ENCODE data around the gene CABCOCO1. TPM values are rescaled to one million over a fixed set of nuclear protein-coding genes. Genes with fewer than 3 reads are reported as not detected.

CABCOCO1 gene
- total and polyA plus RNA-seq, 9 of the 15 experiments (the other 6 are each of a cell fraction or from before 2014, with no cell fraction given), result 0.04 TPM; not detected in 8

DNA sequence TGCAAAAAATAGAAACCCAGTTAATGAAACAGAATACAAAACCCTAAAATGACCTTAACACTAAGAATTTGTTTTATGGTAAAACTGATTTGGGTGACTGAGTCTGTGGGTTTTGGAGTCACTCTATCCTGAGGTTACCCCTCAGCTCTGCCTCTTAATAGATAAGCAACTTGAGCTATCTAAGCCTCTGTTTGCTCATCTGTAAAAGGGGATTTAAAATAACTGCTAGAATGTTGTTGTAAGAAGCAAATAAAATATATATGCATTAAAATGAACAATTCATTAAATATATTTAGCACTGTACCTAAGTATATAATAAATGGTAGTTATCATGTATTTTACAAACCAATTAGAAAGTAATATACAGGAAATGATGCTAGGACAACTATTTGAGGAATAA lies 115.4 kb downstream of the CABCOCO1 start:
- CTCF ChIA-PET (ENCODE audit: low intra/inter-chr PET ratio), result no interaction called here
- BruUV-seq (replicated peaks), result no TSS peak
- H3K9me3 ChIP-seq (replicated peaks; ENCODE audit: control insufficient read depth, insufficient read depth, low read depth, low read length), result no peaks in the 10 kb centered on the region
- TF ChIP-seq SOX6 (IDR thresholded peaks at IDR 0.05), result no peak
- TF ChIP-seq HNRNPLL (IDR thresholded peaks at IDR 0.05; ENCODE audit: low read depth, low read length, poor library complexity, severe bottlenecking), result no peak
- peak; percentile 37; the same call in 1 of the 2 replicates for TF ChIP-seq NFIC (IDR thresholded peaks at IDR 0.05)
- TF ChIP-seq CBX5 (IDR thresholded peaks at IDR 0.05; ENCODE audit: borderline replicate concordance, low read depth), result no peak
- TF ChIP-seq, protein P1, sequence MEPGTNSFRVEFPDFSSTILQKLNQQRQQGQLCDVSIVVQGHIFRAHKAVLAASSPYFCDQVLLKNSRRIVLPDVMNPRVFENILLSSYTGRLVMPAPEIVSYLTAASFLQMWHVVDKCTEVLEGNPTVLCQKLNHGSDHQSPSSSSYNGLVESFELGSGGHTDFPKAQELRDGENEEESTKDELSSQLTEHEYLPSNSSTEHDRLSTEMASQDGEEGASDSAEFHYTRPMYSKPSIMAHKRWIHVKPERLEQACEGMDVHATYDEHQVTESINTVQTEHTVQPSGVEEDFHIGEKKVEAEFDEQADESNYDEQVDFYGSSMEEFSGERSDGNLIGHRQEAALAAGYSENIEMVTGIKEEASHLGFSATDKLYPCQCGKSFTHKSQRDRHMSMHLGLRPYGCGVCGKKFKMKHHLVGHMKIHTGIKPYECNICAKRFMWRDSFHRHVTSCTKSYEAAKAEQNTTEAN (CRISPR knock-in tag; IDR thresholded peaks at IDR 0.05), result no peak
- no peak for TF ChIP-seq ETV1 (tag; conservative IDR thresholded peaks at IDR 0.05; ENCODE audit: low read depth)
- no peak for TF ChIP-seq CTBP1 (IDR thresholded peaks at IDR 0.05; ENCODE audit: borderline replicate concordance)
- no peak for TF ChIP-seq HDAC6 (IDR thresholded peaks at IDR 0.05; ENCODE audit: low read depth, low read length)
- TF ChIP-seq PHF21A (IDR thresholded peaks at IDR 0.05; ENCODE audit: borderline replicate concordance, low read depth), result no peak
- TF ChIP-seq FOSL1 (tag; conservative IDR thresholded peaks at IDR 0.05), result 0 out of 2 replicates have a peak, but pooled peaks have one; percentile 33
- peak; percentile 56 for TF ChIP-seq DACH1 (IDR thresholded peaks at IDR 0.05; ENCODE audit: partially characterized antibody)
- no peak for TF ChIP-seq KLF13 (tag; IDR thresholded peaks at IDR 0.05; ENCODE audit: borderline replicate concordance, low read depth)
- peak; percentile 32; the same call in 1 of the 2 replicates for TF ChIP-seq SMARCA4 (IDR thresholded peaks at IDR 0.05)
- TF ChIP-seq TEAD2 (tag; IDR thresholded peaks at IDR 0.05), result no peak
- no peak for TF ChIP-seq WHSC1 (IDR thresholded peaks at IDR 0.05; ENCODE audit: low read length)
- no peak for TF ChIP-seq ZNF174 (CRISPR knock-in tag; IDR thresholded peaks at IDR 0.05)
- no peak for TF ChIP-seq ZNF695 (CRISPR knock-in tag; IDR thresholded peaks at IDR 0.05)
- TF ChIP-seq, protein P2, sequence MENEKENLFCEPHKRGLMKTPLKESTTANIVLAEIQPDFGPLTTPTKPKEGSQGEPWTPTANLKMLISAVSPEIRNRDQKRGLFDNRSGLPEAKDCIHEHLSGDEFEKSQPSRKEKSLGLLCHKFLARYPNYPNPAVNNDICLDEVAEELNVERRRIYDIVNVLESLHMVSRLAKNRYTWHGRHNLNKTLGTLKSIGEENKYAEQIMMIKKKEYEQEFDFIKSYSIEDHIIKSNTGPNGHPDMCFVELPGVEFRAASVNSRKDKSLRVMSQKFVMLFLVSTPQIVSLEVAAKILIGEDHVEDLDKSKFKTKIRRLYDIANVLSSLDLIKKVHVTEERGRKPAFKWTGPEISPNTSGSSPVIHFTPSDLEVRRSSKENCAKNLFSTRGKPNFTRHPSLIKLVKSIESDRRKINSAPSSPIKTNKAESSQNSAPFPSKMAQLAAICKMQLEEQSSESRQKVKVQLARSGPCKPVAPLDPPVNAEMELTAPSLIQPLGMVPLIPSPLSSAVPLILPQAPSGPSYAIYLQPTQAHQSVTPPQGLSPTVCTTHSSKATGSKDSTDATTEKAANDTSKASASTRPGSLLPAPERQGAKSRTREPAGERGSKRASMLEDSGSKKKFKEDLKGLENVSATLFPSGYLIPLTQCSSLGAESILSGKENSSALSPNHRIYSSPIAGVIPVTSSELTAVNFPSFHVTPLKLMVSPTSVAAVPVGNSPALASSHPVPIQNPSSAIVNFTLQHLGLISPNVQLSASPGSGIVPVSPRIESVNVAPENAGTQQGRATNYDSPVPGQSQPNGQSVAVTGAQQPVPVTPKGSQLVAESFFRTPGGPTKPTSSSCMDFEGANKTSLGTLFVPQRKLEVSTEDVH (IDR thresholded peaks at IDR 0.05; ENCODE audit: low read depth, partially characterized antibody), result no peak
- TF ChIP-seq POLR2B (IDR thresholded peaks at IDR 0.05; ENCODE audit: low read depth, partially characterized antibody), result no peak
- TF ChIP-seq, protein P3, sequence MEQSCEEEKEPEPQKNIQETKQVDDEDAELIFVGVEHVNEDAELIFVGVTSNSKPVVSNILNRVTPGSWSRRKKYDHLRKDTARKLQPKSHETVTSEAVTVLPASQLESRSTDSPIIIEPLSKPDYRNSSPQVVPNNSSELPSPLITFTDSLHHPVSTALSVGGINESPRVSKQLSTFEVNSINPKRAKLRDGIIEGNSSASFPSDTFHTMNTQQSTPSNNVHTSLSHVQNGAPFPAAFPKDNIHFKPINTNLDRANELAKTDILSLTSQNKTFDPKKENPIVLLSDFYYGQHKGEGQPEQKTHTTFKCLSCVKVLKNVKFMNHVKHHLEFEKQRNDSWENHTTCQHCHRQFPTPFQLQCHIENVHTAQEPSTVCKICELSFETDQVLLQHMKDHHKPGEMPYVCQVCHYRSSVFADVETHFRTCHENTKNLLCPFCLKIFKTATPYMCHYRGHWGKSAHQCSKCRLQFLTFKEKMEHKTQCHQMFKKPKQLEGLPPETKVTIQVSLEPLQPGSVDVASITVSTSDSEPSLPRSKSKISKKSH (CRISPR knock-in tag; IDR thresholded peaks at IDR 0.05), result no peak

More for the DNA sequence above, 115.4 kb downstream of the CABCOCO1 start:
- peak in 1 of 4 experiments; percentile 57 for DNase-seq (ENCODE audit: extremely low read depth in 1 of 4, low spot score in 3 of 4)
- FAIRE-seq, result no peak
- Histone ChIP-seq H3K36me3 (ENCODE audit: control insufficient read depth, insufficient read depth, low read length) (no peaks in the 10 kb centered on the region; the same call in 2 of the 3 replicates), H3K27me3 (ENCODE audit: control insufficient read depth in 2 of 2, insufficient read depth in 2 of 2, low read length in 2 of 2) (no peaks in the 10 kb centered on the region), H4K20me1 (replicated peaks; ENCODE audit: control insufficient read depth, insufficient read depth, low read length) (no peaks in the 10 kb centered on the region), H3K4me1 (replicated peaks in 1 of 2; ENCODE audit: control insufficient read depth in 2 of 2, insufficient read depth in 2 of 2, low read length in 2 of 2) (peaks cover 0 to 54% of the 10 kb centered on the region in 2 experiments; a peak in 4 of 5 replicates), H3K9me1 (ENCODE audit: control insufficient read depth, insufficient read depth, low read length) (no peaks in the 10 kb centered on the region), H3K4me3 (no peak overlapping the region), H3K9ac (ENCODE audit: insufficient read depth in 1 of 2, low read depth in 2 of 2, low read length in 2 of 2) (no peak overlapping the region; a peak in 1 of 4 replicates), H3K4me2 (ENCODE audit: insufficient read depth, low read length) (no peak overlapping the region), H2AFZ (ENCODE audit: low read depth, low read length) (no peak overlapping the region), H3K79me2 (ENCODE audit: control insufficient read depth, insufficient read depth, low read length) (no peaks in the 10 kb centered on the region), H3K27ac (ENCODE audit: extremely low read depth, low read depth, low read length) (no peak overlapping the region; the same call in 2 of the 3 replicates)
- intact Hi-C loops (cut with micrococcal nuclease), result no loop called here
- ATAC-seq, result no peak
- POLR2A ChIA-PET, result interaction anchor here (0.8 to 10.5 kb wide), 3 partner anchors 10 to 42 kb away, joined by 3 to 80 read pairs (median 3); no protein-coding TSS in a partner anchor
- in situ Hi-C loops (cut with MboI), result no loop called here

Measured in K562 (cell line).